OCI-LY1 (cell line): ENCODE data around the gene FABP1.

Source experiments
- H2AFZ ChIP-seq: fragments of 200-600 bp; sonication (generic), shearing (Covaris generic); 2 replicates; pipeline ENCODE4 v1.6.0; 2014; ENCODE audit warnings: antibody characterized with exemption, mild to moderate bottlenecking, low read length
- H3F3A ChIP-seq: fragments of 200-600 bp; sonication (generic), shearing (Covaris generic); 2 replicates; pipeline ENCODE4 v1.6.0; 2014; ENCODE audit warnings: mild to moderate bottlenecking, antibody characterized with exemption, low read length, moderate library complexity; ENCODE audit not compliant: insufficient read depth
- H3K27ac ChIP-seq: fragments of 200-600 bp; sonication (generic); 2 replicates; pipeline ENCODE4 v1.5.1; 2014; ENCODE audit warnings: low read length, mixed run types, mild to moderate bottlenecking, low read depth; ENCODE audit not compliant: poor library complexity, severe bottlenecking
- H3K27me3 ChIP-seq: fragments of 200-600 bp; sonication (generic); 2 replicates; pipeline ENCODE4 v1.6.0; 2014; ENCODE audit warnings: antibody characterized with exemption, mild to moderate bottlenecking, low read length, moderate library complexity; ENCODE audit not compliant: insufficient read depth
- H3K36me3 ChIP-seq: fragments of 200-600 bp; sonication (generic); 2 replicates; pipeline ENCODE4 v1.6.1; 2014; ENCODE audit warnings: mild to moderate bottlenecking, antibody characterized with exemption, low read length, moderate library complexity, mixed read lengths; ENCODE audit not compliant: insufficient read depth
- H3K4me1 ChIP-seq: fragments of 200-600 bp; sonication (generic); 2 replicates; pipeline ENCODE4 v1.5.1; 2014; ENCODE audit warnings: mild to moderate bottlenecking, low read length, moderate library complexity; ENCODE audit not compliant: insufficient read depth, severe bottlenecking
- H3K4me2 ChIP-seq: fragments of 200-600 bp; sonication (generic), shearing (Covaris generic); 2 replicates; pipeline ENCODE4 v1.6.1; 2014; ENCODE audit warnings: low read length
- H3K4me3 ChIP-seq: fragments of 200-600 bp; sonication (generic); 2 replicates; pipeline ENCODE4 v1.5.1; 2014; ENCODE audit warnings: low read length, low read depth, mild to moderate bottlenecking, mixed read lengths; ENCODE audit not compliant: poor library complexity, severe bottlenecking
- H3K79me2 ChIP-seq: fragments of 200-600 bp; shearing (Covaris generic); 2 replicates; pipeline ENCODE4 v1.6.1; 2016; ENCODE audit warnings: mixed run types, low read length, mixed read lengths; ENCODE audit not compliant: insufficient read depth
- H3K9ac ChIP-seq: fragments of 200-600 bp; sonication (generic), shearing (Covaris generic); 2 replicates; pipeline ENCODE4 v1.6.1; 2014; ENCODE audit warnings: mild to moderate bottlenecking, low read length, mixed read lengths
- H3K9me2 ChIP-seq: fragments of 200-600 bp; sonication (generic), shearing (Covaris generic); 2 replicates; pipeline ENCODE4 v1.6.1; 2014; ENCODE audit warnings: low read depth, mild to moderate bottlenecking, low read length, mixed read lengths
- H3K9me3 ChIP-seq: fragments of 200-600 bp; shearing (Covaris generic); 2 replicates; pipeline ENCODE4 v1.6.1; 2014; ENCODE audit warnings: low read length, mixed read lengths
- H4K20me1 ChIP-seq: fragments of 200-600 bp; sonication (generic), shearing (Covaris generic); 2 replicates; pipeline ENCODE4 v1.6.0; 2016; ENCODE audit warnings: mild to moderate bottlenecking, low read length; ENCODE audit not compliant: insufficient read depth
- EZH2 ChIP-seq: fragments of 200-600 bp; sonication (generic), shearing (Covaris generic); IDR thresholded peaks from 2 replicates; pipeline ENCODE4 v1.8.0; 2017; ENCODE audit warnings: borderline replicate concordance, mixed run types, mild to moderate bottlenecking, antibody characterized with exemption, low read length, moderate library complexity, mixed read lengths
- TF ChIP-seq, protein P1 (sequence below): fragments of 200-600 bp; sonication (generic), shearing (Covaris generic); IDR thresholded peaks from 2 replicates; pipeline ENCODE4 v1.5.1; 2017; ENCODE audit warnings: mild to moderate bottlenecking, antibody characterized with exemption, low read length, moderate library complexity, mixed read lengths

The FABP1 gene

DNA sequence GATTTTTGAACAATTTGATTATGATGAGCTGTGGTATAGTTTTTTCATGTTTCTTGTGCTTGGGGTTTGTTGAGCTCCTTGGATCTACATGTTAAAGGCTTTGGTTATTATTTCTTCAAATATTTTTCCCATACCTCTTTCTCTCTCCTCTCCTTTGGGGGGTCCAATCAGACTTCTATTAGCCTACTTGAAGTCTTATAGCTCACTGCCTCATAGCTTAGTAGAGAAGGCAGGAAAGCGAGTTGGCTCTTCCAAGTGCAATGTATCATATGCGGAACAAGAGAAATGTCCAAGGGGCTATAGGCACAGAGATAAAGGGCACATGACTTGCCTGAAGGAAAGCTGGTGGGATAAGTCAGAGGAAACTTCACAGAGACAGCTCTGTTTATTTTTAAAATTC, 14.1 kb upstream of the FABP1 start:
- TF ChIP-seq EZH2 = no peak
- TF ChIP-seq, protein P1, sequence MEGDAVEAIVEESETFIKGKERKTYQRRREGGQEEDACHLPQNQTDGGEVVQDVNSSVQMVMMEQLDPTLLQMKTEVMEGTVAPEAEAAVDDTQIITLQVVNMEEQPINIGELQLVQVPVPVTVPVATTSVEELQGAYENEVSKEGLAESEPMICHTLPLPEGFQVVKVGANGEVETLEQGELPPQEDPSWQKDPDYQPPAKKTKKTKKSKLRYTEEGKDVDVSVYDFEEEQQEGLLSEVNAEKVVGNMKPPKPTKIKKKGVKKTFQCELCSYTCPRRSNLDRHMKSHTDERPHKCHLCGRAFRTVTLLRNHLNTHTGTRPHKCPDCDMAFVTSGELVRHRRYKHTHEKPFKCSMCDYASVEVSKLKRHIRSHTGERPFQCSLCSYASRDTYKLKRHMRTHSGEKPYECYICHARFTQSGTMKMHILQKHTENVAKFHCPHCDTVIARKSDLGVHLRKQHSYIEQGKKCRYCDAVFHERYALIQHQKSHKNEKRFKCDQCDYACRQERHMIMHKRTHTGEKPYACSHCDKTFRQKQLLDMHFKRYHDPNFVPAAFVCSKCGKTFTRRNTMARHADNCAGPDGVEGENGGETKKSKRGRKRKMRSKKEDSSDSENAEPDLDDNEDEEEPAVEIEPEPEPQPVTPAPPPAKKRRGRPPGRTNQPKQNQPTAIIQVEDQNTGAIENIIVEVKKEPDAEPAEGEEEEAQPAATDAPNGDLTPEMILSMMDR = no peak
- no peaks in the 10 kb centered on the region for H3K4me1 ChIP-seq
- no peak overlapping the region for H3K4me3 ChIP-seq
- no peaks in the 10 kb centered on the region for H3F3A ChIP-seq
- no peak overlapping the region for H3K27ac ChIP-seq
- no peak overlapping the region for H3K9ac ChIP-seq
- no peak overlapping the region for H2AFZ ChIP-seq
- H3K79me2 ChIP-seq = no peaks in the 10 kb centered on the region
- H3K4me2 ChIP-seq = no peak overlapping the region
- H3K9me3 ChIP-seq = no peaks in the 10 kb centered on the region
- no peaks in the 10 kb centered on the region for H3K36me3 ChIP-seq
- no peaks in the 10 kb centered on the region for H4K20me1 ChIP-seq
- no peaks in the 10 kb centered on the region for H3K27me3 ChIP-seq
- no peaks in the 10 kb centered on the region for H3K9me2 ChIP-seq

GRCh38 chr2:88139804-88140203, 11.9 kb upstream of the FABP1 start:
- no peaks in the 10 kb centered on the region for H3K27me3 ChIP-seq
- H3K9ac ChIP-seq = no peak overlapping the region
- no peaks in the 10 kb centered on the region for H3K9me3 ChIP-seq
- no peak overlapping the region for H3K4me3 ChIP-seq
- H3K4me2 ChIP-seq = no peak overlapping the region
- no peaks in the 10 kb centered on the region for H3F3A ChIP-seq
- no peaks in the 10 kb centered on the region for H4K20me1 ChIP-seq
- no peaks in the 10 kb centered on the region for H3K4me1 ChIP-seq
- H3K27ac ChIP-seq = no peak overlapping the region
- H3K9me2 ChIP-seq = no peaks in the 10 kb centered on the region
- TF ChIP-seq, protein P1 = no peak
- no peak for TF ChIP-seq EZH2
- no peaks in the 10 kb centered on the region for H3K79me2 ChIP-seq
- no peak overlapping the region for H2AFZ ChIP-seq
- no peaks in the 10 kb centered on the region for H3K36me3 ChIP-seq

- no peak for TF ChIP-seq EZH2
- TF ChIP-seq, protein P1 = no peak
- no peaks in the 10 kb centered on the region for H3K9me2 ChIP-seq
- no peak overlapping the region for H3K27ac ChIP-seq
- H3K79me2 ChIP-seq = no peaks in the 10 kb centered on the region
- H3K9me3 ChIP-seq = no peaks in the 10 kb centered on the region
- no peaks in the 10 kb centered on the region for H4K20me1 ChIP-seq
- H3K27me3 ChIP-seq = no peaks in the 10 kb centered on the region
- H3K36me3 ChIP-seq = no peaks in the 10 kb centered on the region
- no peak overlapping the region for H2AFZ ChIP-seq
- no peaks in the 10 kb centered on the region for H3F3A ChIP-seq
- no peak overlapping the region for H3K4me2 ChIP-seq
- no peak overlapping the region for H3K4me3 ChIP-seq
- H3K9ac ChIP-seq = no peak overlapping the region
- H3K4me1 ChIP-seq = no peaks in the 10 kb centered on the region
Observed at GRCh38 chr2:88139203-88139702, 11.4 kb upstream of the FABP1 start.
